ENCODE data around the gene INKA2. TPM values are rescaled to one million over a fixed set of nuclear protein-coding genes. Genes with fewer than 3 reads are reported as not detected.

Gene INKA2
- total and polyA plus RNA-seq, 10 of the 15 experiments (the other 5 are each of a cell fraction or from before 2014, with no cell fraction given) = 0.38 to 5.1 (median 1.3) TPM; not detected in 1

DNA sequence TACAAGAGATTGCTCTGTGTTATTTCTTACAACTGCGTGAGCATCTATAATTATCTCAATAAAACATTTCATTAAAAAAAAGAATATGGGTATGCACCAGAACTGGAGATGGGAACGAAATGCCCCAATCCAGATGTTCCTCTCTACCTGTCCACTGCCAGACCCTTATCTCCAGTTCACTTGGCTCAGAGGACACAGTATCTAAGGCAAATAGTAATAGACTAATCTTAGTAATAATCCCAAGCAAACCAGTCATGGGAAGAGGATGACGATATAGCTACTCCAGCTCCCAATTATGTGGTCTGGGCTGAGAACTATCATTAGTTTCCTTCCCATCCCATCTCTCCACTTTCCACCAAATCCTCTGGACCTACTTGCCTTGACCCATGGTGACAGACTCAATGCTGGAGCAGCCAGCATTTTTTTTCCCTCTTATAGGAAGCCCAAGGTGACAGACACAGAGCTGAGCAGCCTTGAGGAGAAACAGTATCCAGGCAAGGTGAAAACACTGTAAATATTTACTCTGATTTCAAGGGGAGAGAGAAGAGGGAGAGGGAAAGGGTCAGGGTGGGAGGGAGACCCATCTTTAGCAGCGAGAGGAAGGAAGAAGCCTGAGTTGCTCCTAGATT is 45.2 kb upstream of the INKA2 start:
- BruUV-seq (replicated peaks) = no TSS peak
- Histone ChIP-seq H3K9ac (ENCODE audit: control insufficient read depth, insufficient read depth, low read length) (no peak overlapping the region), H3K79me2 (ENCODE audit: control insufficient read depth, insufficient read depth, low read length) (no peaks in the 10 kb centered on the region), H4K20me1 (ENCODE audit: control insufficient read depth, insufficient read depth) (no peaks in the 10 kb centered on the region), H3K4me3 (no peak overlapping the region), H3K27ac (ENCODE audit: control insufficient read depth, insufficient read depth) (no peak overlapping the region), H3K4me1 (ENCODE audit: control insufficient read depth, insufficient read depth, low read length) (no peaks in the 10 kb centered on the region), H3K27me3 (replicated peaks in 1 of 2; ENCODE audit: control insufficient read depth in 2 of 2, insufficient read depth in 2 of 2, low read length in 1 of 2) (peaks cover 0 to 2% of the 10 kb centered on the region in 2 experiments; a peak in 2 of 4 replicates), H2AFZ (ENCODE audit: control insufficient read depth, low read depth, low read length) (no peak overlapping the region), H3K4me2 (ENCODE audit: control insufficient read depth, insufficient read depth) (no peak overlapping the region), H3K9me3 (replicated peaks; ENCODE audit: control insufficient read depth, insufficient read depth, low read length) (no peaks in the 10 kb centered on the region), H3K36me3 (ENCODE audit: control insufficient read depth in 2 of 2, insufficient read depth in 2 of 2, low read length in 1 of 2) (no peaks in the 10 kb centered on the region)
- intact Hi-C loops (cut with micrococcal nuclease; ENCODE audit: unreplicated experiment) (loop anchor here (10.0 kb wide), 1 partner anchor 1180 kb away; the partner anchor contains the start of gene KCNA2), in situ Hi-C loops (cut with MboI) (no loop called here)
- SMC1A ChIA-PET (ENCODE audit: uncharacterized antibody, unreplicated experiment) = interaction anchor here (1.2 to 2.1 kb wide), 3 partner anchors 16 to 95 kb away, joined by 3 to 11 read pairs (median 3); no protein-coding TSS in a partner anchor
- TF ChIP-seq FOXM1 (IDR thresholded peaks at IDR 0.05; ENCODE audit: low read depth, low read length) (no peak), HDAC6 (IDR thresholded peaks at IDR 0.05; ENCODE audit: unreplicated experiment) (no peak), ZNF384 (IDR thresholded peaks at IDR 0.05; ENCODE audit: borderline replicate concordance, low read depth, low read length) (no peak), PAX5 (IDR thresholded peaks at IDR 0.05; ENCODE audit: borderline replicate concordance, low read depth, low read length) (no peak), NFXL1 (IDR thresholded peaks at IDR 0.05; ENCODE audit: borderline replicate concordance) (no peak), NBN (IDR thresholded peaks at IDR 0.05) (no peak), SPI1 (IDR thresholded peaks at IDR 0.05; ENCODE audit: borderline replicate concordance, insufficient read depth, low read depth, low read length) (no peak), STAT1 (conservative IDR thresholded peaks at IDR 0.05) (no peak), NFIC (IDR thresholded peaks at IDR 0.05; ENCODE audit: low read depth, low read length) (no peak)
- TF ChIP-seq, protein P1, sequence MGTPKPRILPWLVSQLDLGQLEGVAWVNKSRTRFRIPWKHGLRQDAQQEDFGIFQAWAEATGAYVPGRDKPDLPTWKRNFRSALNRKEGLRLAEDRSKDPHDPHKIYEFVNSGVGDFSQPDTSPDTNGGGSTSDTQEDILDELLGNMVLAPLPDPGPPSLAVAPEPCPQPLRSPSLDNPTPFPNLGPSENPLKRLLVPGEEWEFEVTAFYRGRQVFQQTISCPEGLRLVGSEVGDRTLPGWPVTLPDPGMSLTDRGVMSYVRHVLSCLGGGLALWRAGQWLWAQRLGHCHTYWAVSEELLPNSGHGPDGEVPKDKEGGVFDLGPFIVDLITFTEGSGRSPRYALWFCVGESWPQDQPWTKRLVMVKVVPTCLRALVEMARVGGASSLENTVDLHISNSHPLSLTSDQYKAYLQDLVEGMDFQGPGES (IDR thresholded peaks at IDR 0.05) = no peak
- TF ChIP-seq, protein P2, sequence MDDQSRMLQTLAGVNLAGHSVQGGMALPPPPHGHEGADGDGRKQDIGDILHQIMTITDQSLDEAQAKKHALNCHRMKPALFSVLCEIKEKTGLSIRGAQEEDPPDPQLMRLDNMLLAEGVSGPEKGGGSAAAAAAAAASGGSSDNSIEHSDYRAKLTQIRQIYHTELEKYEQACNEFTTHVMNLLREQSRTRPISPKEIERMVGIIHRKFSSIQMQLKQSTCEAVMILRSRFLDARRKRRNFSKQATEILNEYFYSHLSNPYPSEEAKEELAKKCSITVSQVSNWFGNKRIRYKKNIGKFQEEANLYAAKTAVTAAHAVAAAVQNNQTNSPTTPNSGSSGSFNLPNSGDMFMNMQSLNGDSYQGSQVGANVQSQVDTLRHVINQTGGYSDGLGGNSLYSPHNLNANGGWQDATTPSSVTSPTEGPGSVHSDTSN (IDR thresholded peaks at IDR 0.05; ENCODE audit: insufficient replicate concordance, low read depth, low read length) = no peak
- no peak for ATAC-seq
- DNase-seq (ENCODE audit: low read depth, low spot score) = no peak
- POLR2A ChIA-PET = no interaction called here
- 12% methylated on average over 4 of the region's 4 CpGs for WGBS (ENCODE audit: insufficient coverage, insufficient replicate concordance, low lambda C conversion rate, missing lambda C conversion rate)
- CTCF ChIA-PET = interaction anchor here (0.7 kb wide), 1 partner anchor 15 kb away, joined by 3 read pairs; no protein-coding TSS in a partner anchor
- no peak for FAIRE-seq
- RAD21 ChIA-PET (ENCODE audit: unreplicated experiment) = no interaction called here
